DOHH2 (cell line): ENCODE measurements around the gene HSD11B1.

Experiments used
- H3F3A ChIP-seq: fragments of 200-600 bp; sonication (generic), shearing (Covaris generic); 2 replicates; pipeline ENCODE4 v1.6.0; 2016; ENCODE audit warnings: antibody characterized with exemption, mild to moderate bottlenecking; ENCODE audit not compliant: control insufficient read depth, insufficient read depth
- H3K27ac ChIP-seq: fragments of 200-600 bp; sonication (generic); 2 replicates; pipeline ENCODE4 v1.5.1; 2014; ENCODE audit warnings: low read depth, mild to moderate bottlenecking, low read length, moderate library complexity
- H3K27me3 ChIP-seq: fragments of 200-600 bp; sonication (generic); 2 replicates; pipeline ENCODE4 v1.6.1; 2014; ENCODE audit warnings: mild to moderate bottlenecking, low read length, mixed read lengths; ENCODE audit not compliant: control insufficient read depth
- H3K36me3 ChIP-seq: fragments of 200-600 bp; sonication (generic); 2 replicates; pipeline ENCODE4 v1.6.1; 2014; ENCODE audit warnings: mild to moderate bottlenecking, low read length, moderate library complexity, mixed read lengths; ENCODE audit not compliant: control insufficient read depth
- H3K4me1 ChIP-seq: fragments of 200-600 bp; sonication (generic); 2 replicates; pipeline ENCODE4 v1.6.1; 2014; ENCODE audit warnings: mild to moderate bottlenecking, low read length, mixed read lengths; ENCODE audit not compliant: control insufficient read depth
- H3K4me2 ChIP-seq: fragments of 200-600 bp; sonication (generic); 2 replicates; pipeline ENCODE4 v1.6.0; 2014; ENCODE audit warnings: mild to moderate bottlenecking, low read length, moderate library complexity
- H3K4me3 ChIP-seq: fragments of 200-600 bp; sonication (generic); 2 replicates; pipeline ENCODE4 v1.5.1; 2014; ENCODE audit warnings: mild to moderate bottlenecking, low read length, mixed read lengths
- H3K79me2 ChIP-seq: fragments of 200-600 bp; sonication (generic); 2 replicates; pipeline ENCODE4 v1.6.1; 2014; ENCODE audit warnings: mild to moderate bottlenecking, low read length, mixed read lengths; ENCODE audit not compliant: control insufficient read depth
- H3K9me2 ChIP-seq: fragments of 200-600 bp; sonication (generic); replicated peaks from 2 replicates; pipeline ENCODE4 v1.6.1; 2014; ENCODE audit warnings: mild to moderate bottlenecking, low read length, mixed read lengths; ENCODE audit not compliant: control insufficient read depth
- H3K9me3 ChIP-seq: fragments of 200-600 bp; sonication (generic); 2 replicates; pipeline ENCODE4 v1.6.1; 2014; ENCODE audit warnings: antibody characterized with exemption, low read length, mixed read lengths; ENCODE audit not compliant: control insufficient read depth, insufficient read depth
- H4K20me1 ChIP-seq: fragments of 200-600 bp; sonication (generic); 2 replicates; pipeline ENCODE4 v1.6.0; 2014; ENCODE audit warnings: low read depth, mild to moderate bottlenecking, antibody characterized with exemption, low read length, moderate library complexity; ENCODE audit not compliant: control insufficient read depth, insufficient read depth
- CTCF ChIP-seq: fragments of 200-600 bp; sonication (generic); IDR thresholded peaks from one replicate; pipeline ENCODE4 v1.5.1; 2014; ENCODE audit warnings: antibody characterized with exemption, mild to moderate bottlenecking, low read depth, low read length; ENCODE audit not compliant: poor library complexity, severe bottlenecking
- EZH2phosphoT487 ChIP-seq: fragments of 200-600 bp; sonication (generic); IDR thresholded peaks from 2 replicates; pipeline ENCODE4 v1.6.1; 2017; ENCODE audit warnings: borderline replicate concordance, mild to moderate bottlenecking, antibody characterized with exemption, low read length, moderate library complexity, mixed read lengths

HSD11B1 gene

GRCh38 chr1:209715314-209715713, 10.7 kb downstream of the HSD11B1 start:
- no peaks in the 10 kb centered on the region for H3K9me2 ChIP-seq
- TF ChIP-seq CTCF (no peak), EZH2phosphoT487 (no peak)
- H3F3A ChIP-seq, result no peaks in the 10 kb centered on the region
- H4K20me1 ChIP-seq, result no peaks in the 10 kb centered on the region
- H3K27me3 ChIP-seq, result no peaks in the 10 kb centered on the region
- H3K4me2 ChIP-seq, result no peak overlapping the region
- no peak overlapping the region for H3K27ac ChIP-seq
- H3K9me3 ChIP-seq, result no peaks in the 10 kb centered on the region
- H3K79me2 ChIP-seq, result no peaks in the 10 kb centered on the region
- H3K4me3 ChIP-seq, result no peak overlapping the region
- no peaks in the 10 kb centered on the region for H3K36me3 ChIP-seq
- H3K4me1 ChIP-seq, result no peaks in the 10 kb centered on the region

- TF ChIP-seq EZH2phosphoT487 (no peak), CTCF (no peak)
- Histone ChIP-seq H3K4me3 (no peak overlapping the region), H3K27me3 (no peaks in the 10 kb centered on the region), H3F3A (no peaks in the 10 kb centered on the region), H3K79me2 (no peaks in the 10 kb centered on the region), H3K9me2 (no peaks in the 10 kb centered on the region), H4K20me1 (no peaks in the 10 kb centered on the region), H3K4me2 (no peak overlapping the region), H3K9me3 (no peaks in the 10 kb centered on the region), H3K27ac (no peak overlapping the region), H3K4me1 (no peaks in the 10 kb centered on the region), H3K36me3 (no peaks in the 10 kb centered on the region)
Observed at GRCh38 chr1:209717818-209718217, 13.2 kb downstream of the HSD11B1 start.

- TF ChIP-seq CTCF (no peak), EZH2phosphoT487 (no peak)
- Histone ChIP-seq H3K4me3 (no peak overlapping the region), H3K27ac (no peak overlapping the region), H3K9me3 (no peaks in the 10 kb centered on the region), H3K4me1 (no peaks in the 10 kb centered on the region), H3K36me3 (no peaks in the 10 kb centered on the region), H3K79me2 (no peaks in the 10 kb centered on the region), H3K27me3 (no peaks in the 10 kb centered on the region), H3K9me2 (no peaks in the 10 kb centered on the region), H3F3A (no peaks in the 10 kb centered on the region), H4K20me1 (no peaks in the 10 kb centered on the region), H3K4me2 (no peak overlapping the region)
Observed at GRCh38 chr1:209720326-209720725, 15.7 kb downstream of the HSD11B1 start.

GRCh38 chr1:209720826-209721225, 16.2 kb downstream of the HSD11B1 start:
- Histone ChIP-seq H3K27me3 (no peaks in the 10 kb centered on the region), H3K36me3 (no peaks in the 10 kb centered on the region), H3K4me2 (no peak overlapping the region), H4K20me1 (no peaks in the 10 kb centered on the region), H3F3A (no peaks in the 10 kb centered on the region), H3K9me2 (no peaks in the 10 kb centered on the region), H3K4me3 (no peak overlapping the region), H3K4me1 (no peaks in the 10 kb centered on the region), H3K27ac (no peak overlapping the region), H3K9me3 (no peaks in the 10 kb centered on the region), H3K79me2 (no peaks in the 10 kb centered on the region)
- TF ChIP-seq CTCF, result no peak
- no peak for TF ChIP-seq EZH2phosphoT487
